ENCODE measurements around the gene C2orf69.

The C2orf69 gene

GRCh38 chr2:199896617-199897016, 14.5 kb upstream of the C2orf69 start:
- DNase-seq, result no peak
- no peaks in the 10 kb centered on the region for H3K79me1 ChIP-seq (replicated peaks; ENCODE audit: low read length, poor library complexity, severe bottlenecking)
- H3K9ac ChIP-seq (ENCODE audit: low read length), result no peak overlapping the region
- no peaks in the 10 kb centered on the region for H3K9me3 ChIP-seq (ENCODE audit: control insufficient read depth, low read length)
- no peak overlapping the region for H3K14ac ChIP-seq (ENCODE audit: low read length in 2 of 2)
- H4K8ac ChIP-seq (ENCODE audit: low read length), result no peak overlapping the region
- H3K4me2 ChIP-seq (ENCODE audit: low read length, poor library complexity, severe bottlenecking), result no peak overlapping the region
- WGBS, result 100% methylated on average over 1 of the region's 2 CpGs
- H2BK5ac ChIP-seq (ENCODE audit: low read depth, low read length, poor library complexity, severe bottlenecking), result no peak overlapping the region
- no peak overlapping the region for H3K4me3 ChIP-seq (ENCODE audit: insufficient read depth in 1 of 2, low read depth in 1 of 2, low read length in 2 of 2)
- H3K36me3 ChIP-seq (ENCODE audit: control insufficient read depth in 1 of 2, insufficient read depth in 2 of 2, low read depth in 1 of 2, low read length in 2 of 2), result no peaks in the 10 kb centered on the region
- no peak overlapping the region for H3K27ac ChIP-seq (ENCODE audit: low read length, poor library complexity, severe bottlenecking)
- H4K91ac ChIP-seq (ENCODE audit: low read length), result no peak overlapping the region
- no peak overlapping the region for H3K18ac ChIP-seq (ENCODE audit: low read depth in 1 of 2, low read length in 2 of 2)
- no peak overlapping the region for H2AK5ac ChIP-seq (ENCODE audit: low read length, severe bottlenecking)
- no peak overlapping the region for H3K23ac ChIP-seq (ENCODE audit: low read length in 2 of 2)
- no peaks in the 10 kb centered on the region for H3K4me1 ChIP-seq (ENCODE audit: control insufficient read depth, insufficient read depth, low read depth, low read length)
- H2BK12ac ChIP-seq (ENCODE audit: low read length in 2 of 2), result no peak overlapping the region
- H2BK15ac ChIP-seq (ENCODE audit: low read depth, poor library complexity, severe bottlenecking), result no peak overlapping the region
- H3K4ac ChIP-seq (ENCODE audit: low read depth in 1 of 2, low read length in 2 of 2), result no peak overlapping the region
- no peak overlapping the region for H2AFZ ChIP-seq (ENCODE audit: low read depth, low read length)
- no peaks in the 10 kb centered on the region for H3K27me3 ChIP-seq (ENCODE audit: control insufficient read depth in 1 of 2, insufficient read depth in 1 of 2, low read length in 2 of 2)
- no peak overlapping the region for H2BK120ac ChIP-seq (ENCODE audit: low read depth, low read length)

DNA sequence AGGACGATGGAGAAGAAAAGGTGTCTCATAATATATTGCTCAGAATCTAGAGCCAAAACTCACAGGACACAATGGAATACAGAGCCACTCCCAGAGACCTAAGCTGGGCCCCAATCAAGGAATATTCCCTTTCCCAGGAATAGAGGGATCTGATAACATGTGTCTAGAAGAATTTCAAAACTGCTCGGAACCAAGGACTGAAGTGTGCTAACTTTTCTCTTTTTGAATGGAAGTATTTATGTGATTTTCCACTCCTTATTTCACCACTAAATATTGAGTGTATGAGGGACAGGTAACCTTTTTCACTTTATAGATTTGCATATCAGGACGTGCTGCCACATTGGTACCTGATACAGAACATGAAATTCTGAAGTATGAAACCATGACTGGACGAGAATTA, 9.2 kb upstream of the C2orf69 start:
- no peaks in the 10 kb centered on the region for H3K27me3 ChIP-seq (ENCODE audit: control insufficient read depth in 1 of 2, insufficient read depth in 1 of 2, low read length in 2 of 2)
- no peak overlapping the region for H3K4me2 ChIP-seq (ENCODE audit: low read length, poor library complexity, severe bottlenecking)
- no peak overlapping the region for H3K4ac ChIP-seq (ENCODE audit: low read depth in 1 of 2, low read length in 2 of 2)
- no peak for DNase-seq
- H2BK12ac ChIP-seq (ENCODE audit: low read length in 2 of 2), result no peak overlapping the region
- no peaks in the 10 kb centered on the region for H3K4me1 ChIP-seq (ENCODE audit: control insufficient read depth, insufficient read depth, low read depth, low read length)
- no peak overlapping the region for H2AFZ ChIP-seq (ENCODE audit: low read depth, low read length)
- H4K91ac ChIP-seq (ENCODE audit: low read length), result no peak overlapping the region
- H3K9ac ChIP-seq (ENCODE audit: low read length), result no peak overlapping the region
- H3K79me1 ChIP-seq (replicated peaks; ENCODE audit: low read length, poor library complexity, severe bottlenecking), result no peaks in the 10 kb centered on the region
- H2BK120ac ChIP-seq (ENCODE audit: low read depth, low read length), result no peak overlapping the region
- H3K23ac ChIP-seq (ENCODE audit: low read length in 2 of 2), result no peak overlapping the region
- no peak overlapping the region for H2BK5ac ChIP-seq (ENCODE audit: low read depth, low read length, poor library complexity, severe bottlenecking)
- no peak overlapping the region for H3K14ac ChIP-seq (ENCODE audit: low read length in 2 of 2)
- H2BK15ac ChIP-seq (ENCODE audit: low read depth, poor library complexity, severe bottlenecking), result no peak overlapping the region
- H3K18ac ChIP-seq (ENCODE audit: low read depth in 1 of 2, low read length in 2 of 2), result no peak overlapping the region
- H3K27ac ChIP-seq (ENCODE audit: low read length, poor library complexity, severe bottlenecking), result no peak overlapping the region
- WGBS, result 84% methylated on average over 2 of the region's 4 CpGs
- no peak overlapping the region for H3K4me3 ChIP-seq (ENCODE audit: insufficient read depth in 1 of 2, low read depth in 1 of 2, low read length in 2 of 2)
- no peak overlapping the region for H2AK5ac ChIP-seq (ENCODE audit: low read length, severe bottlenecking)
- H3K9me3 ChIP-seq (ENCODE audit: control insufficient read depth, low read length), result no peaks in the 10 kb centered on the region
- no peak overlapping the region for H4K8ac ChIP-seq (ENCODE audit: low read length)
- H3K36me3 ChIP-seq (ENCODE audit: control insufficient read depth in 1 of 2, insufficient read depth in 2 of 2, low read depth in 1 of 2, low read length in 2 of 2), result no peaks in the 10 kb centered on the region

- Histone ChIP-seq H2BK5ac (ENCODE audit: low read depth, low read length, poor library complexity, severe bottlenecking) (no peak overlapping the region), H2BK120ac (ENCODE audit: low read depth, low read length) (no peak overlapping the region), H3K9ac (ENCODE audit: low read length) (no peak overlapping the region), H3K4me1 (ENCODE audit: control insufficient read depth, insufficient read depth, low read depth, low read length) (no peaks in the 10 kb centered on the region), H3K27ac (ENCODE audit: low read length, poor library complexity, severe bottlenecking) (no peak overlapping the region), H2BK15ac (ENCODE audit: low read depth, poor library complexity, severe bottlenecking) (no peak overlapping the region), H4K91ac (ENCODE audit: low read length) (no peak overlapping the region), H2AK5ac (ENCODE audit: low read length, severe bottlenecking) (no peak overlapping the region), H2BK12ac (ENCODE audit: low read length in 2 of 2) (no peak overlapping the region), H3K18ac (ENCODE audit: low read depth in 1 of 2, low read length in 2 of 2) (no peak overlapping the region), H4K8ac (ENCODE audit: low read length) (no peak overlapping the region), H3K36me3 (ENCODE audit: control insufficient read depth in 1 of 2, insufficient read depth in 2 of 2, low read depth in 1 of 2, low read length in 2 of 2) (no peaks in the 10 kb centered on the region), H3K14ac (ENCODE audit: low read length in 2 of 2) (no peak overlapping the region), H3K23ac (ENCODE audit: low read length in 2 of 2) (no peak overlapping the region), H3K9me3 (ENCODE audit: control insufficient read depth, low read length) (no peaks in the 10 kb centered on the region), H3K27me3 (ENCODE audit: control insufficient read depth in 1 of 2, insufficient read depth in 1 of 2, low read length in 2 of 2) (no peaks in the 10 kb centered on the region), H3K79me1 (replicated peaks; ENCODE audit: low read length, poor library complexity, severe bottlenecking) (no peaks in the 10 kb centered on the region), H3K4me2 (ENCODE audit: low read length, poor library complexity, severe bottlenecking) (no peak overlapping the region), H3K4ac (ENCODE audit: low read depth in 1 of 2, low read length in 2 of 2) (no peak overlapping the region), H2AFZ (ENCODE audit: low read depth, low read length) (no peak overlapping the region), H3K4me3 (ENCODE audit: insufficient read depth in 1 of 2, low read depth in 1 of 2, low read length in 2 of 2) (no peak overlapping the region)
- WGBS, result 91% methylated on average over 4 of the region's 4 CpGs
- DNase-seq, result no peak
Measured at GRCh38 chr2:199902486-199903110, 8.5 kb upstream of the C2orf69 start.

DNA sequence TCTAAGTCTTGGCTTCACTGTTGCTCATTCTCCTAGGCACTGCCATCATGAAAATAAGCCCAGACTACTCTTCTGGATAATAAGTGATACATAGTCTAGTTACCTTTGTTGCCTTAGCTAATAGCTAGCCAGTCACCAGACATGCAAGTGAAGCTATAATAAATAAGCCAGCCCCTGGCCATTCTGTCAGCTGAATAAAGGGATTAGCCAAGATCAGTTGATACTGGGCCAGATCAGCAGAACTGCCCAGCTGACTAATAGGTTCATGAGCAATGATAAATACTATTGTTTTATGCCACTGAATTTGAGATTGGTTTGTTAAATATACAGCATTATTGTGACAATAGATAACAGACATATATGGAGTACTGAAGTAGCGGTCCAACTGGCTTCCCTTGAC, 8.0 kb upstream of the C2orf69 start:
- Histone ChIP-seq H2BK5ac (ENCODE audit: low read depth, low read length, poor library complexity, severe bottlenecking) (no peak overlapping the region), H2BK120ac (ENCODE audit: low read depth, low read length) (no peak overlapping the region), H4K8ac (ENCODE audit: low read length) (no peak overlapping the region), H4K91ac (ENCODE audit: low read length) (no peak overlapping the region), H3K4me2 (ENCODE audit: low read length, poor library complexity, severe bottlenecking) (no peak overlapping the region), H3K4ac (ENCODE audit: low read depth in 1 of 2, low read length in 2 of 2) (no peak overlapping the region), H2AK5ac (ENCODE audit: low read length, severe bottlenecking) (no peak overlapping the region), H3K9me3 (ENCODE audit: control insufficient read depth, low read length) (no peaks in the 10 kb centered on the region), H3K18ac (ENCODE audit: low read depth in 1 of 2, low read length in 2 of 2) (no peak overlapping the region), H2BK15ac (ENCODE audit: low read depth, poor library complexity, severe bottlenecking) (no peak overlapping the region), H3K9ac (ENCODE audit: low read length) (no peak overlapping the region), H3K4me1 (ENCODE audit: control insufficient read depth, insufficient read depth, low read depth, low read length) (no peaks in the 10 kb centered on the region), H3K14ac (ENCODE audit: low read length in 2 of 2) (no peak overlapping the region), H3K27ac (ENCODE audit: low read length, poor library complexity, severe bottlenecking) (no peak overlapping the region), H2BK12ac (ENCODE audit: low read length in 2 of 2) (no peak overlapping the region), H3K36me3 (ENCODE audit: control insufficient read depth in 1 of 2, insufficient read depth in 2 of 2, low read depth in 1 of 2, low read length in 2 of 2) (no peaks in the 10 kb centered on the region), H3K79me1 (replicated peaks; ENCODE audit: low read length, poor library complexity, severe bottlenecking) (no peaks in the 10 kb centered on the region), H3K23ac (ENCODE audit: low read length in 2 of 2) (no peak overlapping the region), H2AFZ (ENCODE audit: low read depth, low read length) (no peak overlapping the region), H3K27me3 (ENCODE audit: control insufficient read depth in 1 of 2, insufficient read depth in 1 of 2, low read length in 2 of 2) (no peaks in the 10 kb centered on the region), H3K4me3 (ENCODE audit: insufficient read depth in 1 of 2, low read depth in 1 of 2, low read length in 2 of 2) (no peak overlapping the region)
- DNase-seq, result no peak
- WGBS, result no CpG with 5 or more reads among the region's 1 CpG

All from mesenchymal stem cell (in vitro differentiated cells and primary cell).